B cell (primary cell): ENCODE results near the gene PYCR2. TPM values are rescaled to one million over a fixed set of nuclear protein-coding genes. Genes with fewer than 3 reads are reported as not detected.
A peak's percentile ranks its signal among the peaks of the same experiment; 100 is the strongest.

Experiments used
- ATAC-seq: fragments of 200-7000 bp; cut with Tn5 transposase; one replicate; pipeline ENCODE4 v1.10.0; 2021; ENCODE audit warnings: low read depth, mild to moderate bottlenecking, moderate number of reproducible peaks, moderate library complexity
- CTCF ChIA-PET: fragments of 350-600 bp; sonication (Branson Sonifier 250); formaldehyde crosslinking; loops from one replicate; lab custom pipeline; 2021; ENCODE audit warnings: antibody characterized with exemption, inconsistent platforms; lab: Charles Lee
- POLR2A ChIA-PET: fragments of 350-600 bp; sonication (Branson Sonifier 250); formaldehyde crosslinking; loops from one replicate; lab custom pipeline; 2021; ENCODE audit warnings: antibody characterized with exemption; lab: Charles Lee
- DNase-seq: peaks from one replicate; pipeline ENCODE4 v3.0.0; 2013
- H2AFZ ChIP-seq: 2 replicates; pipeline ENCODE4 v1.6.1; 2012; ENCODE audit warnings: mild to moderate bottlenecking, low read depth, low read length; ENCODE audit not compliant: insufficient read depth, poor library complexity, severe bottlenecking
- H3K27ac ChIP-seq, 2 donors: 1 replicate in 1 of 2; 2 replicates in 1 of 2; pipeline ENCODE4 v1.5.1; 2012 to 2013; ENCODE audit warnings: low read length in 2 of 2, mild to moderate bottlenecking in 2 of 2, moderate library complexity in 1 of 2
- H3K27me3 ChIP-seq, 4 experiments: fragments of 200-600 bp in 1 of 4; sonication (generic) in 1 of 4; replicated peaks in 1 of 4; 1 replicate in 2 of 4; 2 replicates in 2 of 4; pipeline versions ENCODE4 v1.6.1 to v1.7.0; 2013 to 2016; ENCODE audit warnings: low read length in 3 of 4, mild to moderate bottlenecking in 2 of 4, mixed read lengths in 1 of 4, moderate library complexity in 1 of 4; ENCODE audit not compliant: insufficient read depth in 4 of 4, control insufficient read depth in 3 of 4; ENCODE audit errors: control extremely low read depth in 1 of 4
- H3K36me3 ChIP-seq, 2 experiments: replicated peaks in 1 of 2; 1 replicate in 1 of 2; 2 replicates in 1 of 2; pipeline versions ENCODE4 v1.6.1 to v1.7.1; 2013; ENCODE audit warnings: low read length in 1 of 2; ENCODE audit not compliant: insufficient read depth in 2 of 2, control insufficient read depth in 1 of 2; ENCODE audit errors: control extremely low read depth in 1 of 2, extremely low read depth in 1 of 2
- H3K4me1 ChIP-seq, 2 donors: fragments of 200-600 bp in 1 of 2; sonication (generic) in 1 of 2; 1 replicate in 1 of 2; 2 replicates in 1 of 2; pipeline versions ENCODE4 v1.5.1 to v1.6.1; 2013 to 2017; ENCODE audit warnings: low read length in 2 of 2; ENCODE audit not compliant: control insufficient read depth in 2 of 2, insufficient read depth in 2 of 2
- H3K4me2 ChIP-seq: replicated peaks from 2 replicates; pipeline ENCODE3; 2012; ENCODE audit warnings: mild to moderate bottlenecking, low read depth, low read length; ENCODE audit not compliant: poor library complexity, severe bottlenecking
- H3K4me3 ChIP-seq, 5 experiments: fragments of 200-600 bp in 1 of 5; sonication (generic) in 1 of 5; 1 replicate in 3 of 5; 2 replicates in 2 of 5; pipeline versions ENCODE4 v1.5.1 to v1.7.0; 2011 to 2016; ENCODE audit warnings: low read length in 4 of 5, mild to moderate bottlenecking in 4 of 5, low read depth in 2 of 5, control low read depth in 1 of 5, moderate library complexity in 1 of 5; ENCODE audit not compliant: insufficient read depth in 1 of 5; ENCODE audit errors: control extremely low read depth in 1 of 5, extremely low read depth in 1 of 5
- H3K79me2 ChIP-seq: fragments of 200-600 bp; sonication (generic); one replicate; pipeline ENCODE4 v1.6.0; 2016; ENCODE audit warnings: low read length; ENCODE audit not compliant: control insufficient read depth, insufficient read depth
- H3K9ac ChIP-seq: fragments of 200-600 bp; sonication (generic); 2 replicates; pipeline ENCODE4 v1.6.1; 2017; ENCODE audit warnings: mild to moderate bottlenecking, low read length, moderate library complexity
- H3K9me3 ChIP-seq, 3 donors: one replicate each; pipeline versions ENCODE4 v1.6.1 to v1.7.1; 2013; ENCODE audit warnings: low read length in 2 of 3; ENCODE audit not compliant: control insufficient read depth in 2 of 3, insufficient read depth in 1 of 3; ENCODE audit errors: control extremely low read depth in 1 of 3
- H4K20me1 ChIP-seq: 2 replicates; pipeline ENCODE4 v1.6.0; 2012; ENCODE audit warnings: mild to moderate bottlenecking, low read length; ENCODE audit not compliant: insufficient read depth, control insufficient read depth, poor library complexity, severe bottlenecking
- H3K27ac Mint-ChIP-seq: one replicate; pipeline ENCODE4 v1.8.0; 2021; ENCODE audit warnings: mixed read lengths
- H3K27me3 Mint-ChIP-seq: one replicate; pipeline ENCODE4 v1.8.0; 2021; ENCODE audit warnings: mixed read lengths
- H3K4me1 Mint-ChIP-seq: one replicate; pipeline ENCODE4 v1.8.0; 2021; ENCODE audit warnings: mixed read lengths
- H3K4me3 Mint-ChIP-seq: one replicate; pipeline ENCODE4 v1.8.0; 2021; ENCODE audit warnings: mixed read lengths
- H3K9me3 Mint-ChIP-seq: one replicate; pipeline ENCODE4 v1.8.0; 2022; ENCODE audit warnings: mixed read lengths; ENCODE audit not compliant: insufficient read depth
- CTCF ChIP-seq: fragments of 200-600 bp; IDR thresholded peaks from one replicate; pipeline ENCODE4 v1.8.0; 2022; ENCODE audit warnings: antibody characterized with exemption, mild to moderate bottlenecking
- EZH2 ChIP-seq: IDR thresholded peaks from 2 replicates; pipeline ENCODE4 v1.6.1; 2012; ENCODE audit warnings: borderline replicate concordance, low read depth, mild to moderate bottlenecking, moderate library complexity, low read length; ENCODE audit not compliant: insufficient read depth, poor library complexity, severe bottlenecking
- WGBS: methylation state at CpG from one replicate; pipeline ENCODE4 v1.1.5; 2013; ENCODE audit warnings: missing lambda C conversion rate; ENCODE audit not compliant: insufficient coverage; 5-methylcytosine and 5-hydroxymethylcytosine counted together
- intact Hi-C: fragments of 100-400 bp; cut with micrococcal nuclease; formaldehyde crosslinking; loops from one replicate; pipeline ENCODE4 v1.10.0; 2022
- polyA plus RNA-seq: library from polyadenylated mRNA; depleted of rRNA; stranded (reverse); fragments of >200 nt; gene quantifications from 2 replicates; pipeline ENCODE4 v1.2.3, GENCODE V29; 2012
- total RNA-seq, 2 donors: library from RNA; stranded (reverse); fragments of 120-200 nt in 1 of 2; gene quantifications; 1 replicate in 1 of 2; 2 replicates in 1 of 2; pipeline versions ENCODE4 v1.2.3 to v1.2.4, GENCODE V29; 2013 to 2022

The PYCR2 gene
- total and polyA plus RNA-seq, 2 donors (not counting 1 experiment from before 2014, with no cell fraction given): 113 to 134 TPM

GRCh38 chr1:225918280-225918679, 5.8 kb downstream of the PYCR2 start:
- Mint-ChIP-seq H3K4me3 (no peak overlapping the region), H3K4me1 (peaks cover 14% of the 10 kb centered on the region), H3K27me3 (no peaks in the 10 kb centered on the region), H3K9me3 (no peaks in the 10 kb centered on the region), H3K27ac (no peak overlapping the region)
- no peaks in the 10 kb centered on the region for H3K27me3 ChIP-seq
- TF ChIP-seq EZH2: no peak
- TF ChIP-seq CTCF: no peak
- ATAC-seq (no peak), DNase-seq (no peak)
- H3K4me2 ChIP-seq: no peak overlapping the region
- no peak overlapping the region for H3K27ac ChIP-seq
- H3K79me2 ChIP-seq: peaks cover 25% of the 10 kb centered on the region
- WGBS: 100% methylated on average over 3 of the region's 4 CpGs
- H2AFZ ChIP-seq: no peak overlapping the region
- H3K4me1 ChIP-seq: peaks cover 9 to 15% of the 10 kb centered on the region in 2 donors
- intact Hi-C loops: loop anchor here (10.0 kb wide), 1 partner anchor 363 kb away; no protein-coding TSS in a partner anchor
- H3K36me3 ChIP-seq: peaks cover 12 to 60% of the 10 kb centered on the region in 2 experiments
- POLR2A ChIA-PET: interaction anchor here (0.6 kb wide), 1 partner anchor 33 kb away, joined by 5 read pairs; no protein-coding TSS in a partner anchor
- H3K9ac ChIP-seq: no peak overlapping the region
- CTCF ChIA-PET: interaction anchor here (0.6 kb wide), 1 partner anchor 31 kb away, joined by 5 read pairs; no protein-coding TSS in a partner anchor
- H3K4me3 ChIP-seq: no peak overlapping the region
- H3K9me3 ChIP-seq: no peaks in the 10 kb centered on the region
- H4K20me1 ChIP-seq: peaks cover 23% of the 10 kb centered on the region

DNA sequence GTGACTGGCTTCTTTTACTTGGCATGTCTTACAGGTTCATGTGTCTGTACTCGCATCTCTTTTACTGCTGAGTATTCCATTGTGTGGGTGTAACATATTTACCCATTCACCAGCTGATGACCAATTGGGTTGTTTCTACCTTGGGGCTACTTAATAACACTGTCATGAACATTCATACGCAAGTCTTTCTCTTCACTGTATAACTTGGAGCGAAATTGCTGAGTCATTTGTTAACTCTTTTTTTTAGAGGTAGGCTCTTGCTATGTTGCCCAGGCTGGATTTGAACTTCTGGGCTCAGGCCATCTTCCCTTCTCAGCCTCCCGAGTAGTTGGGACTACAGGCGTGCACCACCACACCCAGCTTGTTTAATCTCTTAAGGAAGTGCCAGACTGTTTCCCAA, 6.5 kb downstream of the PYCR2 start:
- Mint-ChIP-seq H3K9me3 (no peaks in the 10 kb centered on the region), H3K4me1 (peaks cover 6% of the 10 kb centered on the region), H3K27me3 (no peaks in the 10 kb centered on the region), H3K4me3 (no peak overlapping the region), H3K27ac (peak overlapping the region; percentile 39)
- Histone ChIP-seq H3K9me3 (no peaks in the 10 kb centered on the region), H3K9ac (no peak overlapping the region), H3K4me3 (no peak overlapping the region), H3K27ac (no peak overlapping the region), H3K27me3 (no peaks in the 10 kb centered on the region), H4K20me1 (peaks cover 22% of the 10 kb centered on the region), H3K79me2 (peaks cover 17% of the 10 kb centered on the region), H3K36me3 (peaks cover 12 to 56% of the 10 kb centered on the region in 2 experiments), H2AFZ (no peak overlapping the region), H3K4me2 (no peak overlapping the region), H3K4me1 (peaks cover 1 to 7% of the 10 kb centered on the region in 2 donors)
- intact Hi-C loops: loop anchor here (10.0 kb wide), 1 partner anchor 363 kb away; no protein-coding TSS in a partner anchor
- no CpG with 5 or more reads among the region's 5 CpGs for WGBS
- ChIA-PET POLR2A (no interaction called here), CTCF (interaction anchor here (1.1 kb wide), 2 partner anchors 39 to 443 kb away, joined by 3 read pairs; no protein-coding TSS in a partner anchor)
- ATAC-seq: no peak
- DNase-seq: no peak
- TF ChIP-seq CTCF (no peak), EZH2 (no peak)
